Astrocyte (in vitro differentiated cells and primary cell): ENCODE results near the gene CTNNBIP1. TPM values are rescaled to one million over a fixed set of nuclear protein-coding genes. Genes with fewer than 3 reads are reported as not detected.

Source experiments
- DNase-seq: peaks from one replicate; pipeline ENCODE4 v3.0.0-alpha.2; 2010; ENCODE audit warnings: low read depth
- FAIRE-seq: peaks from 2 replicates; lab custom pipeline; 2011; peaks lifted over from hg19 to GRCh38; lab: Jason Lieb, UNC
- H2AFZ ChIP-seq: 2 replicates; pipeline ENCODE4 v1.6.0; 2012; ENCODE audit warnings: low read depth, low read length, inconsistent platforms
- H3K27ac ChIP-seq: 2 replicates; pipeline ENCODE4 v1.5.1; 2011; ENCODE audit warnings: low read depth, low read length, inconsistent platforms
- H3K27me3 ChIP-seq: 2 replicates; pipeline ENCODE4 v1.6.0; 2011; ENCODE audit warnings: low read length, inconsistent platforms; ENCODE audit not compliant: insufficient read depth
- H3K36me3 ChIP-seq: 2 replicates; pipeline ENCODE4 v1.5.1; 2011; ENCODE audit warnings: low read length, inconsistent platforms; ENCODE audit not compliant: insufficient read depth
- H3K4me1 ChIP-seq: 2 replicates; pipeline ENCODE4 v1.5.1; 2011; ENCODE audit warnings: low read length, inconsistent platforms; ENCODE audit not compliant: insufficient read depth
- H3K4me2 ChIP-seq: 2 replicates; pipeline ENCODE4 v1.6.0; 2012; ENCODE audit warnings: low read length, inconsistent platforms
- H3K4me3 ChIP-seq: 2 replicates; pipeline ENCODE4 v1.5.1; 2011; ENCODE audit warnings: low read depth, mild to moderate bottlenecking, low read length, inconsistent platforms; ENCODE audit not compliant: insufficient read depth
- H3K79me2 ChIP-seq: 2 replicates; pipeline ENCODE4 v1.6.0; 2012; ENCODE audit warnings: mild to moderate bottlenecking, low read length, inconsistent platforms; ENCODE audit not compliant: insufficient read depth
- H3K9ac ChIP-seq: 2 replicates; pipeline ENCODE4 v1.6.0; 2012; ENCODE audit warnings: mild to moderate bottlenecking, low read length, inconsistent platforms
- H3K9me3 ChIP-seq: 2 replicates; pipeline ENCODE4 v1.5.1; 2012; ENCODE audit warnings: low read depth, mild to moderate bottlenecking, low read length, inconsistent platforms; ENCODE audit not compliant: insufficient read depth
- H4K20me1 ChIP-seq: 2 replicates; pipeline ENCODE4 v1.6.0; 2012; ENCODE audit warnings: low read length, inconsistent platforms; ENCODE audit not compliant: insufficient read depth
- H3K27ac Mint-ChIP-seq: one replicate; pipeline ENCODE4 v1.8.0; 2021; ENCODE audit warnings: mild to moderate bottlenecking, mixed read lengths; ENCODE audit not compliant: unreplicated experiment
- H3K27me3 Mint-ChIP-seq: one replicate; pipeline ENCODE4 v1.8.0; 2021; ENCODE audit warnings: low read depth, mixed read lengths; ENCODE audit not compliant: unreplicated experiment
- H3K36me3 Mint-ChIP-seq: one replicate; pipeline ENCODE4 v1.8.0; 2021; ENCODE audit warnings: low read depth, mixed read lengths; ENCODE audit not compliant: unreplicated experiment
- H3K4me1 Mint-ChIP-seq: one replicate; pipeline ENCODE4 v1.8.0; 2021; ENCODE audit warnings: low read depth, mixed read lengths; ENCODE audit not compliant: unreplicated experiment
- H3K4me3 Mint-ChIP-seq: one replicate; pipeline ENCODE4 v1.8.0; 2021; ENCODE audit warnings: mild to moderate bottlenecking, moderate library complexity, mixed read lengths; ENCODE audit not compliant: unreplicated experiment
- H3K9me3 Mint-ChIP-seq: one replicate; pipeline ENCODE4 v1.8.0; 2021; ENCODE audit warnings: mild to moderate bottlenecking, mixed read lengths; ENCODE audit not compliant: unreplicated experiment
- EZH2 ChIP-seq: IDR thresholded peaks from 2 replicates; pipeline ENCODE4 v1.6.1; 2012; ENCODE audit warnings: mild to moderate bottlenecking, low read length, inconsistent platforms; ENCODE audit not compliant: insufficient read depth
- total RNA-seq: library from RNA; stranded (reverse); gene quantifications from 2 replicates; pipeline ENCODE4 v1.2.1, GENCODE V29; 2021
- TF ChIP-seq, protein P1 (sequence below): IDR thresholded peaks from 2 replicates; pipeline ENCODE4 v1.5.1; 2011; ENCODE audit warnings: low read depth, mild to moderate bottlenecking, inconsistent platforms, low read length, moderate library complexity; ENCODE audit not compliant: insufficient read depth

Gene CTNNBIP1
- total RNA-seq, 1 donor from 2014 or later, result 53.7 TPM

DNA sequence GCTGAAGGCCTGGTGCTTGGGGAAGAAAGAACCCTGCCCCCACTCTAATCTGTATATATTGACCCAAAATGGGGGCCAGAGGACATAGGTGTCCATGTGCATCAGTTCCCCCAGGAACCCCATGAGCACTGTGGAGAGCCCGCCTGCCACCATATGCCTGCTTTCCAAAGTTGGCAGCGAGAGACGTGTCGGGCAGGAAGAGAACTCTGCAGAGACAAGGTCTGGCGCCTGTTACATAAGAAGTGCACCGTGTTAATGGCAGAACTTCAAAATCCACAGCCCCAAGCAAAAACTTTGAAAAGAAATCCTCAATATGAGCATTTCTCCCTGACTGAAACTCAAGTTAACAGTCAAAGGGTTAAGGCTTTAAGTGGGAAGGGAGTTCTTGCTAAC, 8.0 kb downstream of the CTNNBIP1 start:
- no peak for DNase-seq
- no peaks in the 10 kb centered on the region for H3K9me3 Mint-ChIP-seq
- no peak overlapping the region for H3K27ac ChIP-seq
- no peak overlapping the region for H3K4me3 ChIP-seq
- peaks cover 42% of the 10 kb centered on the region for H4K20me1 ChIP-seq
- no peaks in the 10 kb centered on the region for H3K27me3 Mint-ChIP-seq
- H3K4me1 ChIP-seq, result peaks cover 14% of the 10 kb centered on the region
- peaks cover 30% of the 10 kb centered on the region for H3K79me2 ChIP-seq
- no peak for FAIRE-seq
- H3K27ac Mint-ChIP-seq, result no peak overlapping the region
- no peaks in the 10 kb centered on the region for H3K36me3 ChIP-seq
- H3K27me3 ChIP-seq, result no peaks in the 10 kb centered on the region
- H2AFZ ChIP-seq, result no peak overlapping the region
- no peaks in the 10 kb centered on the region for H3K9me3 ChIP-seq
- TF ChIP-seq EZH2, result no peak
- TF ChIP-seq, protein P1, sequence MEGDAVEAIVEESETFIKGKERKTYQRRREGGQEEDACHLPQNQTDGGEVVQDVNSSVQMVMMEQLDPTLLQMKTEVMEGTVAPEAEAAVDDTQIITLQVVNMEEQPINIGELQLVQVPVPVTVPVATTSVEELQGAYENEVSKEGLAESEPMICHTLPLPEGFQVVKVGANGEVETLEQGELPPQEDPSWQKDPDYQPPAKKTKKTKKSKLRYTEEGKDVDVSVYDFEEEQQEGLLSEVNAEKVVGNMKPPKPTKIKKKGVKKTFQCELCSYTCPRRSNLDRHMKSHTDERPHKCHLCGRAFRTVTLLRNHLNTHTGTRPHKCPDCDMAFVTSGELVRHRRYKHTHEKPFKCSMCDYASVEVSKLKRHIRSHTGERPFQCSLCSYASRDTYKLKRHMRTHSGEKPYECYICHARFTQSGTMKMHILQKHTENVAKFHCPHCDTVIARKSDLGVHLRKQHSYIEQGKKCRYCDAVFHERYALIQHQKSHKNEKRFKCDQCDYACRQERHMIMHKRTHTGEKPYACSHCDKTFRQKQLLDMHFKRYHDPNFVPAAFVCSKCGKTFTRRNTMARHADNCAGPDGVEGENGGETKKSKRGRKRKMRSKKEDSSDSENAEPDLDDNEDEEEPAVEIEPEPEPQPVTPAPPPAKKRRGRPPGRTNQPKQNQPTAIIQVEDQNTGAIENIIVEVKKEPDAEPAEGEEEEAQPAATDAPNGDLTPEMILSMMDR, result no peak
- no peak overlapping the region for H3K9ac ChIP-seq
- H3K4me1 Mint-ChIP-seq, result peaks cover 35% of the 10 kb centered on the region
- H3K4me3 Mint-ChIP-seq, result no peak overlapping the region
- peaks cover 10% of the 10 kb centered on the region for H3K36me3 Mint-ChIP-seq
- no peak overlapping the region for H3K4me2 ChIP-seq

DNA sequence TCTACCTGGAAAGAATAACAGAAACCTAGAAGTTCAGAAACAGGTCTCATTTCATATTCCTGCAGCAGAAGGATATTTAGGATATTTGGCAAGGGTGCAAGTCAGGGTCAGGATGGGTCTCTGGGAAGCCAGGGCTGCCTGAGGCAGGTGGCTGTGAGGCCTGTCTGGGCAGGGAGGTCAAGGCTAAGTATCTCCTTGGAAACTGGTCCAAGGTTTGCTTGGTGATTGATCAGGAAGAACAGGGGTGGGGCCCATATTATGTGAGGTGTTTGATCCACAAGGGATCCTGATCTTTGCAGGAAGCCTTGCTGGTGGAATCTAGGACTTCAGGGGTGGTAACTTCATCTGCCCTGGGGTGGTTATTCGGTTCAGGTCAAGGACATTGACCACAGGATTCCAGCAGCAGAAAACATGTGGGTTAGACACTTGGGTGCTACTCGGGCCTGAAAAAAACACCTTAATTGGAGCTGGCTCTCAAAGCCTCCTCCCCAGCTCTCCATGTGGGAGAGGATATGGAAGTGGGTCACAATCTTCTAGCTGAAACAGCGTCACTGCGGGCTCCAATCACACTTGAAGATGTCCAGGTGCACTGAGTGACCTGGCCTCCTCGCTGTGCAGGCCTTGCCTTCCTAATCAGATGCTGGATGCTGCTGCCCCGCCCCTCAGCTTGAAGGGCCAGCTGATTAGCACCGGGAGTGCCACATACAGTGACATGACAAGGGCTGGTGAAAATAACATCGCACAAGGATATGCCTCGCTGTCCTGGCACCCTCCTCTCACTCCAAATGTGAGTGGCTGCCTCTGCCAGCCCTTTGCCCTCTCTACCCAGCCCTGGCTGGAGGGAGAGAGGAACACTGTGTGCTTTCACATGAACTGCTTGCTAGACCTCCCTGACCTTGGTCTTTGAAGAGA, 8.7 kb downstream of the CTNNBIP1 start:
- Histone ChIP-seq H3K36me3 (no peaks in the 10 kb centered on the region), H3K27me3 (no peaks in the 10 kb centered on the region), H3K4me2 (no peak overlapping the region), H3K4me3 (no peak overlapping the region), H3K4me1 (peaks cover 14% of the 10 kb centered on the region), H3K9ac (no peak overlapping the region), H3K27ac (no peak overlapping the region), H3K9me3 (no peaks in the 10 kb centered on the region), H4K20me1 (peaks cover 39% of the 10 kb centered on the region), H2AFZ (no peak overlapping the region), H3K79me2 (peaks cover 30% of the 10 kb centered on the region)
- no peaks in the 10 kb centered on the region for H3K27me3 Mint-ChIP-seq
- TF ChIP-seq, protein P1, result no peak
- TF ChIP-seq EZH2, result no peak
- no peak overlapping the region for H3K4me3 Mint-ChIP-seq
- DNase-seq (no peak), FAIRE-seq (no peak)
- H3K27ac Mint-ChIP-seq, result no peak overlapping the region
- H3K9me3 Mint-ChIP-seq, result no peaks in the 10 kb centered on the region
- peaks cover 32% of the 10 kb centered on the region for H3K4me1 Mint-ChIP-seq
- peaks cover 6% of the 10 kb centered on the region for H3K36me3 Mint-ChIP-seq
